ENCODE data around the gene NF1. TPM values are rescaled to one million over a fixed set of nuclear protein-coding genes. Genes with fewer than 3 reads are reported as not detected.

The NF1 gene
- total RNA-seq, 1 experiment from 2014 or later: 60.2 TPM

- TF ChIP-seq, protein P1, sequence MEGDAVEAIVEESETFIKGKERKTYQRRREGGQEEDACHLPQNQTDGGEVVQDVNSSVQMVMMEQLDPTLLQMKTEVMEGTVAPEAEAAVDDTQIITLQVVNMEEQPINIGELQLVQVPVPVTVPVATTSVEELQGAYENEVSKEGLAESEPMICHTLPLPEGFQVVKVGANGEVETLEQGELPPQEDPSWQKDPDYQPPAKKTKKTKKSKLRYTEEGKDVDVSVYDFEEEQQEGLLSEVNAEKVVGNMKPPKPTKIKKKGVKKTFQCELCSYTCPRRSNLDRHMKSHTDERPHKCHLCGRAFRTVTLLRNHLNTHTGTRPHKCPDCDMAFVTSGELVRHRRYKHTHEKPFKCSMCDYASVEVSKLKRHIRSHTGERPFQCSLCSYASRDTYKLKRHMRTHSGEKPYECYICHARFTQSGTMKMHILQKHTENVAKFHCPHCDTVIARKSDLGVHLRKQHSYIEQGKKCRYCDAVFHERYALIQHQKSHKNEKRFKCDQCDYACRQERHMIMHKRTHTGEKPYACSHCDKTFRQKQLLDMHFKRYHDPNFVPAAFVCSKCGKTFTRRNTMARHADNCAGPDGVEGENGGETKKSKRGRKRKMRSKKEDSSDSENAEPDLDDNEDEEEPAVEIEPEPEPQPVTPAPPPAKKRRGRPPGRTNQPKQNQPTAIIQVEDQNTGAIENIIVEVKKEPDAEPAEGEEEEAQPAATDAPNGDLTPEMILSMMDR (IDR thresholded peaks at IDR 0.05; ENCODE audit: unreplicated experiment): no peak
- H3K4me1 Mint-ChIP-seq (ENCODE audit: insufficient read depth, unreplicated experiment): peaks cover 16% of the 10 kb centered on the region
- intact Hi-C loops (cut with micrococcal nuclease): no loop called here
- H3K9me3 Mint-ChIP-seq (ENCODE audit: unreplicated experiment): no peaks in the 10 kb centered on the region
- BruUV-seq (replicated peaks): no TSS peak
- ChIA-PET POLR2A (interaction anchor here (0.8 kb wide), 1 partner anchor 20 kb away, joined by 5 read pairs; no protein-coding TSS in a partner anchor), CTCF (interaction anchor here (0.6 to 1.3 kb wide), 4 partner anchors 10 to 1172 kb away, joined by 3 to 4 read pairs (median 4); no protein-coding TSS in a partner anchor)
- peaks cover 7% of the 10 kb centered on the region for H3K36me3 Mint-ChIP-seq (ENCODE audit: insufficient read depth, unreplicated experiment)
- H3K27ac Mint-ChIP-seq (ENCODE audit: low read depth, unreplicated experiment): no peak overlapping the region
- no peaks in the 10 kb centered on the region for H3K27me3 Mint-ChIP-seq (ENCODE audit: insufficient read depth, unreplicated experiment)
- no peak for DNase-seq (ENCODE audit: unreplicated experiment)
- H3K4me3 Mint-ChIP-seq (ENCODE audit: unreplicated experiment): no peak overlapping the region
Observed at GRCh38 chr17:31092475-31093064, 2.2 kb upstream of the NF1 start.

DNA sequence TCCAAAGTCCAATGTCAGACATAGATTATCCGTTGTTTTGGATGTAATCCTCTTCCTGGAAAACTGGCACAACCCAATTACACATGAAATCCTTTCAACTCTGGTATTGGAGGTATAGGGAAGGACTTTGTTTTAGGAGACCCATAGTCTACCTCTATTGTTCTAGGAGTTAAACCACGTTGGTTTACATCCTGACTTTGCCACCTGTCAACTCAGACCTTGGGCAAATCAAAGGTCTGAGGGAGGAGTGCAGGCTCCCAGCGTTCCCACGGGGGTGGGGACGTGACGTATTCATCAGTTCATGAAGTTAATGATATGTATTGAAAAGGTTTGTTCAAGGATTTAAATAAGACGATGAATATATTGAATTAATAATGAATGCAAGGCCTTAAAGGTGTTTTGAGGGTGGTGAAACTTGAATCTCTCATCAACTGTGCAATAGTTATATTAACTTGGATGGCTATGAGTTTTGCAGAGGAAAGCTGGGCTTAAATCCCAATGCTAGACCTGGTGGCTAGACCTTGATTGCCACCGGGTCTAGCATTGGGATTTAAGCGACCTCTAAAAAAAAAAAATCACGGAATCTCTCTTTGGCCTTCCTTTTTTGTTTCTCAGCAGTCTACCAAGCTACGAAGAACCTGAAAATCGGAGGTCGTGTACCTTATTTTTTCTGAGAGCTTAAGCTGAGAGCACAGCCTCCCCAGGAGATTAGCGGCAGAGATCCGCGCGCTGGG is 744 bp upstream of the NF1 start:
- H3K4me1 Mint-ChIP-seq (ENCODE audit: insufficient read depth, unreplicated experiment): peaks cover 16% of the 10 kb centered on the region
- H3K9me3 Mint-ChIP-seq (ENCODE audit: unreplicated experiment): no peaks in the 10 kb centered on the region
- peak overlapping the region; percentile 87 for H3K27ac Mint-ChIP-seq (ENCODE audit: low read depth, unreplicated experiment)
- BruUV-seq (replicated peaks): TSS peak; percentile 37
- TF ChIP-seq, protein P1 (IDR thresholded peaks at IDR 0.05; ENCODE audit: unreplicated experiment): no peak
- intact Hi-C loops (cut with micrococcal nuclease): loop anchor here (2.0 kb wide), 1 partner anchor 27 kb away; no protein-coding TSS in a partner anchor
- DNase-seq (ENCODE audit: unreplicated experiment): no peak
- ChIA-PET POLR2A (interaction anchor here (0.5 to 3.8 kb wide), 10 partner anchors 8 to 123 kb away, joined by 3 to 37 read pairs (median 6); partner anchors contain the start of gene RNF135), CTCF (interaction anchor here (0.6 to 1.0 kb wide), 4 partner anchors 11 to 157 kb away, joined by 3 to 7 read pairs (median 3); no protein-coding TSS in a partner anchor)
- peak overlapping the region; percentile 91 for H3K4me3 Mint-ChIP-seq (ENCODE audit: unreplicated experiment)
- H3K36me3 Mint-ChIP-seq (ENCODE audit: insufficient read depth, unreplicated experiment): peaks cover 7% of the 10 kb centered on the region
- H3K27me3 Mint-ChIP-seq (ENCODE audit: insufficient read depth, unreplicated experiment): no peaks in the 10 kb centered on the region

DNA sequence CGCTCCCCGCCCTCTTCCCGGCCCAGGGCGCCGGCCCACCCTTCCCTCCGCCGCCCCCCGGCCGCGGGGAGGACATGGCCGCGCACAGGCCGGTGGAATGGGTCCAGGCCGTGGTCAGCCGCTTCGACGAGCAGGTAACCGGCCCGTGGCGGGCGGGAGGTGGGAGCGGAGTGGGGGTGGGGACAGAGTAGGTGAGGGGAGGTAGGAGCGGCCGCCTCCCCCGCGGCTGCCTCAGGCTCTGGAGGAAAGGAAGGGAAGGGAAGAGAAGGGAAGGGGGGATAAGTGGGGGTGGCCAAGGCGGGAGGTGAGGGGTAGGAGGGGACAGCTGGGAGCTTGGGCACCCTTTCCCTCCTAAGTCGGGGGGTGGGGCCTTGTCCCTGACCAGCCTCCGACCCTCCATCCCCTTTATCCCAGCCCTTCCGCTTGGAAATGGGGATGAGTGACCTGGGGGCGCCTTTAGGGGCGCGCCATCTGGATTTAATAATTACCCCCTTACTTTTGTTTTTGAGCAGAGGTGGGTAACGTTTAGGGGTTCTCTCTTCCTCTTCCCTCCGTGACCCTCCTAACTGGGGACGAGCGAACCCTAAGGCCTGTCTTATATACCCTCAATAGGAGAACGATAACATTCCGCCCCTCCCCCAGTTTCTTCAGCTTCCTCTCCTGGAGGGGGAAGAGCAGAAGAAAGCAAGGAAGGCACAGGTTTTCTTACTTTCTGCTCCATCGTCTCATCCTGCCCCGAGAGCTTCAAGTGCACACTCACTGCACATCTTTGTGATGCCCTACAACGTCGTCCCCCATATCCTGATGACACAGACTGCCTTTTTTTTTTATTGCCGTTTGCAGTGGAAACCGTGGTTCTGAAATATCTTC is 694 bp downstream of the NF1 start:
- CTCF ChIA-PET: interaction anchor here (0.6 to 1.8 kb wide), 5 partner anchors 12 to 119 kb away, joined by 3 to 9 read pairs (median 5); no protein-coding TSS in a partner anchor
- no TSS peak for BruUV-seq (replicated peaks)
- no peaks in the 10 kb centered on the region for H3K27me3 Mint-ChIP-seq (ENCODE audit: insufficient read depth, unreplicated experiment)
- intact Hi-C loops (cut with micrococcal nuclease): loop anchor here (2.0 kb wide), 1 partner anchor 29 kb away; no protein-coding TSS in a partner anchor
- peak; percentile 43 for DNase-seq (ENCODE audit: unreplicated experiment)
- peak overlapping the region; percentile 87 for H3K27ac Mint-ChIP-seq (ENCODE audit: low read depth, unreplicated experiment)
- H3K4me3 Mint-ChIP-seq (ENCODE audit: unreplicated experiment): peak overlapping the region; percentile 91
- TF ChIP-seq, protein P1 (IDR thresholded peaks at IDR 0.05; ENCODE audit: unreplicated experiment): no peak
- POLR2A ChIA-PET: interaction anchor here (1.0 to 3.8 kb wide), 17 partner anchors 10 to 189 kb away, joined by 3 to 37 read pairs (median 7); partner anchors contain the start of genes RNF135 and TEFM
- no peaks in the 10 kb centered on the region for H3K9me3 Mint-ChIP-seq (ENCODE audit: unreplicated experiment)
- peaks cover 7% of the 10 kb centered on the region for H3K36me3 Mint-ChIP-seq (ENCODE audit: insufficient read depth, unreplicated experiment)
- peaks cover 16% of the 10 kb centered on the region for H3K4me1 Mint-ChIP-seq (ENCODE audit: insufficient read depth, unreplicated experiment)

Measured in MCF 10A (cell line).